Breast epithelium (tissue), 4 donors: ENCODE results near the gene PARP3. TPM values are rescaled to one million over a fixed set of nuclear protein-coding genes. Genes with fewer than 3 reads are reported as not detected.
"Not testable (repeated sequence)": the region's sequence is repeated elsewhere in the genome, so short reads cannot be mapped to it uniquely, and the experiment has no call there.

ENCODE experiments used
- DNase-seq, 2 donors: peaks; one replicate each; pipeline ENCODE4 v3.0.0-alpha.2; 2019; ENCODE audit warnings: low spot score in 2 of 2
- H3K27ac ChIP-seq, 2 donors: fragments of 200-600 bp; sonication (generic) in 1 of 2; one replicate each; pipeline ENCODE4 v1.5.1; 2016 to 2019; ENCODE audit warnings: mild to moderate bottlenecking in 1 of 2
- H3K27me3 ChIP-seq, 2 donors: fragments of 200-600 bp; sonication (generic) in 1 of 2; one replicate each; pipeline versions ENCODE4 v1.5.1 to v1.6.0; 2017 to 2019; ENCODE audit warnings: control low read depth in 1 of 2, mild to moderate bottlenecking in 1 of 2
- H3K36me3 ChIP-seq: fragments of 200-600 bp; one replicate; pipeline ENCODE4 v1.5.1; 2019
- H3K4me1 ChIP-seq, 2 donors: fragments of 200-600 bp; sonication (generic); one replicate each; pipeline ENCODE4 v1.5.1; 2016 to 2019; ENCODE audit warnings: control low read depth in 1 of 2
- H3K4me3 ChIP-seq, 3 donors: fragments of 200-600 bp; sonication (generic); 1 replicate in 2 of 3; 2 replicates in 1 of 3; pipeline ENCODE4 v1.5.1; 2016 to 2019; ENCODE audit warnings: mild to moderate bottlenecking in 3 of 3, moderate library complexity in 2 of 3
- H3K9me3 ChIP-seq, 2 donors: fragments of 200-600 bp; sonication (generic) in 1 of 2; one replicate each; pipeline ENCODE4 v1.5.1; 2016 to 2019; ENCODE audit warnings: control low read depth in 1 of 2
- POLR2A ChIP-seq: fragments of 450-650 bp; IDR thresholded peaks from one replicate; pipeline ENCODE4 v1.6.1; 2016; ENCODE audit warnings: antibody characterized with exemption, mild to moderate bottlenecking, moderate library complexity
- POLR2AphosphoS5 ChIP-seq, 3 donors: sonication (generic); formaldehyde crosslinking; IDR thresholded peaks; one replicate each; pipeline ENCODE4 v1.6.1; 2017; ENCODE audit warnings: antibody characterized with exemption in 3 of 3
- intact Hi-C: fragments of 100-400 bp; cut with DNase I; formaldehyde crosslinking; loops from one replicate; pipeline ENCODE4 v1.15.1; 2023; ENCODE audit warnings: low total_unique reads
- total RNA-seq, 3 donors: library from RNA; depleted of rRNA; stranded (reverse); fragments of >200 nt; gene quantifications; one replicate each; pipeline ENCODE4 v1.1.0, GENCODE V29; 2016
- TF ChIP-seq, protein P1 (sequence below), 3 donors: fragments of 450-650 bp; IDR thresholded peaks; one replicate each; pipeline ENCODE4 v1.5.1; 2016 to 2017; ENCODE audit warnings: antibody characterized with exemption in 3 of 3, mild to moderate bottlenecking in 3 of 3, moderate library complexity in 3 of 3

The PARP3 gene
- total RNA-seq, 3 donors from 2014 or later, result 21.4 to 33.6 (median 31.8) TPM

- H3K27ac ChIP-seq, result no peak overlapping the region
- no peaks in the 10 kb centered on the region for H3K36me3 ChIP-seq
- DNase-seq, result no peak
- no peaks in the 10 kb centered on the region for H3K27me3 ChIP-seq
- TF ChIP-seq POLR2AphosphoS5 (IDR thresholded peaks at IDR 0.05), result no peak
- TF ChIP-seq POLR2A, result no peak
- TF ChIP-seq, protein P1, sequence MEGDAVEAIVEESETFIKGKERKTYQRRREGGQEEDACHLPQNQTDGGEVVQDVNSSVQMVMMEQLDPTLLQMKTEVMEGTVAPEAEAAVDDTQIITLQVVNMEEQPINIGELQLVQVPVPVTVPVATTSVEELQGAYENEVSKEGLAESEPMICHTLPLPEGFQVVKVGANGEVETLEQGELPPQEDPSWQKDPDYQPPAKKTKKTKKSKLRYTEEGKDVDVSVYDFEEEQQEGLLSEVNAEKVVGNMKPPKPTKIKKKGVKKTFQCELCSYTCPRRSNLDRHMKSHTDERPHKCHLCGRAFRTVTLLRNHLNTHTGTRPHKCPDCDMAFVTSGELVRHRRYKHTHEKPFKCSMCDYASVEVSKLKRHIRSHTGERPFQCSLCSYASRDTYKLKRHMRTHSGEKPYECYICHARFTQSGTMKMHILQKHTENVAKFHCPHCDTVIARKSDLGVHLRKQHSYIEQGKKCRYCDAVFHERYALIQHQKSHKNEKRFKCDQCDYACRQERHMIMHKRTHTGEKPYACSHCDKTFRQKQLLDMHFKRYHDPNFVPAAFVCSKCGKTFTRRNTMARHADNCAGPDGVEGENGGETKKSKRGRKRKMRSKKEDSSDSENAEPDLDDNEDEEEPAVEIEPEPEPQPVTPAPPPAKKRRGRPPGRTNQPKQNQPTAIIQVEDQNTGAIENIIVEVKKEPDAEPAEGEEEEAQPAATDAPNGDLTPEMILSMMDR (IDR thresholded peaks at IDR 0.05), result no peak
- no peaks in the 10 kb centered on the region for H3K4me1 ChIP-seq
- no peak overlapping the region for H3K4me3 ChIP-seq
- no peaks in the 10 kb centered on the region for H3K9me3 ChIP-seq
- intact Hi-C loops, result no loop called here
Measured at GRCh38 chr3:51927061-51927977, 14.8 kb upstream of the PARP3 start.

DNA sequence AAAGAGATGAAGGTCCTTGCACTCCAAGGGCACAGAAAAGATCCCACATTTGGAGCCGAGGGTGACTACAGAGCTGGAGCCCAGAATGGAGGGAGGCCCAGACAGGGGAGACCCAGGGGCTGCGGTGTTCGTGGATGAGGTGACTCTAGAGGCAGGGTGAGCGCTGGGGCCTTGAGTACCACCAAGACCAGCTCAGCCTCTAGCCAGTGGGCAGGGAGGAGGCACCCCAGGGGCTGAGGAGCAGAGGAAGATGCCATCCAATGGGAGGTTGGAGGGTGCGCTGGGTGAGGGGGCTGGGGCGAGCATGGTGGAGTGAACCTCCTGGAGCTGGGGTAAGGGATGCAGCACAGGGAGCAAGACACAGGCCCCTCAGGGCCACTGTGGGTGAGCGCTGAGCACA, 13.7 kb upstream of the PARP3 start:
- Histone ChIP-seq H3K4me3 (no peak overlapping the region), H3K27me3 (no peaks in the 10 kb centered on the region), H3K9me3 (no peaks in the 10 kb centered on the region), H3K4me1 (no peaks in the 10 kb centered on the region), H3K27ac (no peak overlapping the region), H3K36me3 (no peaks in the 10 kb centered on the region)
- no peak for DNase-seq
- intact Hi-C loops, result no loop called here
- no peak for TF ChIP-seq POLR2A
- TF ChIP-seq POLR2AphosphoS5 (IDR thresholded peaks at IDR 0.05), result no peak
- TF ChIP-seq, protein P1 (IDR thresholded peaks at IDR 0.05), result no peak

GRCh38 chr3:51928981-51929380, 13.2 kb upstream of the PARP3 start:
- H3K4me1 ChIP-seq, intact Hi-C loops: not testable (repeated sequence)

GRCh38 chr3:51929420-51930003, 12.7 kb upstream of the PARP3 start:
- Histone ChIP-seq H3K36me3 (no peaks in the 10 kb centered on the region), H3K4me1 (no peaks in the 10 kb centered on the region), H3K9me3 (no peaks in the 10 kb centered on the region), H3K27ac (no peak overlapping the region), H3K4me3 (no peak overlapping the region), H3K27me3 (no peaks in the 10 kb centered on the region)
- TF ChIP-seq POLR2A, result no peak
- no peak for TF ChIP-seq POLR2AphosphoS5 (IDR thresholded peaks at IDR 0.05)
- DNase-seq, result no peak
- intact Hi-C loops, result no loop called here

More at GRCh38 chr3:51928981-51929380, 13.2 kb upstream of the PARP3 start:
- H3K36me3 ChIP-seq, H3K27ac ChIP-seq, DNase-seq, H3K4me3 ChIP-seq, H3K9me3 ChIP-seq, H3K27me3 ChIP-seq: not testable (repeated sequence)

- TF ChIP-seq, protein P1 (IDR thresholded peaks at IDR 0.05), result no peak
- no peak for TF ChIP-seq POLR2A
- TF ChIP-seq POLR2AphosphoS5 (IDR thresholded peaks at IDR 0.05), result no peak
- Histone ChIP-seq H3K36me3 (no peaks in the 10 kb centered on the region), H3K9me3 (no peaks in the 10 kb centered on the region), H3K27ac (no peak overlapping the region), H3K4me1 (no peaks in the 10 kb centered on the region), H3K4me3 (no peak overlapping the region), H3K27me3 (no peaks in the 10 kb centered on the region)
- no peak for DNase-seq
- intact Hi-C loops, result no loop called here
Measured at GRCh38 chr3:51930439-51930838, 11.7 kb upstream of the PARP3 start.

DNA sequence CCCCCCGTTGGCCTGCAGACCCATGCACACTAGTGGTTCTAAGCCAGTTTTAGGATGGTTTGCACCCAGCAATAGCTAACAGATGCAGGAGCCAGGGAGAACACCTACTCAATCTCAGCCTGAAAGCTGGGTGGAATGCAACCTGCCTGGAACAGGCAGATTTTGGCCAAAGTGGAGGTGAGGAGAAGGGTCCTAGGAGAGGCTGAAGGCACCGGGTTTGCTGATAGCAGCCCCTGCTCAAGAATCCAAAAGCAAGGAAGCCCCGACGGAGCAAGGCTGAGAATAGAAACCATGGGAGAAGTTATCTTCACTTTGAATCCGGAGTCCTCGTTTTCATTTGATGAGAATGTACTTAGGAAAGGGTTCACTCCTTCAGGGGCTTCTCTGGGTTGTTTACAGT, 10.4 kb upstream of the PARP3 start:
- no peaks in the 10 kb centered on the region for H3K27me3 ChIP-seq
- H3K36me3 ChIP-seq, result no peaks in the 10 kb centered on the region
- TF ChIP-seq, protein P1 (IDR thresholded peaks at IDR 0.05), result no peak
- no peak for TF ChIP-seq POLR2AphosphoS5 (IDR thresholded peaks at IDR 0.05)
- no peak for TF ChIP-seq POLR2A
- H3K27ac ChIP-seq, result no peak overlapping the region
- intact Hi-C loops, result no loop called here
- DNase-seq, result no peak
- no peaks in the 10 kb centered on the region for H3K9me3 ChIP-seq
- no peaks in the 10 kb centered on the region for H3K4me1 ChIP-seq
- no peak overlapping the region for H3K4me3 ChIP-seq
